ENCODE measurements around the gene GLS.

- TF ChIP-seq PKNOX1 (IDR thresholded peaks at IDR 0.05), result no peak
- TF ChIP-seq CTBP1 (IDR thresholded peaks at IDR 0.05; ENCODE audit: borderline replicate concordance), result no peak
- TF ChIP-seq FOXA1 (IDR thresholded peaks at IDR 0.05), result no peak
- no peak for TF ChIP-seq BHLHE40 (IDR thresholded peaks at IDR 0.05; ENCODE audit: borderline replicate concordance)
- no peak for TF ChIP-seq ELF4 (IDR thresholded peaks at IDR 0.05)
- TF ChIP-seq HDGF (IDR thresholded peaks at IDR 0.05; ENCODE audit: borderline replicate concordance), result no peak
- no peak for TF ChIP-seq LEF1 (IDR thresholded peaks at IDR 0.05; ENCODE audit: borderline replicate concordance)
- TF ChIP-seq ARNT (IDR thresholded peaks at IDR 0.05), result no peak
- TF ChIP-seq SP1 (IDR thresholded peaks at IDR 0.05), result no peak
These were observed 1.8 kb downstream of the GLS start for GRCh38 chr2:190882411-190882766.

Data from HEK293T (cell line).